HG02870 (cell line): Measurements from ENCODE around the gene GLMN.

Source experiments
- ATAC-seq: cut with Tn5 transposase; IDR thresholded peaks from one replicate; pipeline ENCODE4 v1.9.1; 2021; ENCODE audit warnings: mild to moderate bottlenecking, moderate library complexity; ENCODE audit not compliant: unreplicated experiment

GLMN gene

DNA sequence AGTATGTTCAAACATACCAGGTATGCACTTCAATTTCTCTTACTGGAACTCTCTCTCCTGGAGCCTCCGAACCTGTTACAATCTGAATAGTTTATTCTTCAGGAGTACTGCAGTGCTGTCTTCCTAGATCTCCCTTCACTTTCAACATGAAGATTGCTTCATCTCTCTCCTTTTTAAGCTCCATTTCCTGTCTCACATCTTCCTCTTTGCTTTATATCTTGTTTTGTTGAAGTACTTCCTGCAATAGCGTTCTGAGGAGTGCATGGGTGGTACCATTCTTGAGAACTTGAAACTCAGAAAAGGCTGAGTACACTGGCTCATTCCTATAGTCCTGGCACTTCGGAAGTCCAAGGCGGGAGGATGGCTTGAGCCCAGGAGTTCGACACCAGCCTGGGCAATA lies 96.8 kb downstream of the GLMN start:
- ATAC-seq = no peak
